Measurements from ENCODE around the gene DGKI. TPM values are rescaled to one million over a fixed set of nuclear protein-coding genes. Genes with fewer than 3 reads are reported as not detected.
A peak's percentile ranks its signal among the peaks of the same experiment; 100 is the strongest.

The DGKI gene
- polyA plus RNA-seq, 1 experiment = 1.4 TPM

DNA sequence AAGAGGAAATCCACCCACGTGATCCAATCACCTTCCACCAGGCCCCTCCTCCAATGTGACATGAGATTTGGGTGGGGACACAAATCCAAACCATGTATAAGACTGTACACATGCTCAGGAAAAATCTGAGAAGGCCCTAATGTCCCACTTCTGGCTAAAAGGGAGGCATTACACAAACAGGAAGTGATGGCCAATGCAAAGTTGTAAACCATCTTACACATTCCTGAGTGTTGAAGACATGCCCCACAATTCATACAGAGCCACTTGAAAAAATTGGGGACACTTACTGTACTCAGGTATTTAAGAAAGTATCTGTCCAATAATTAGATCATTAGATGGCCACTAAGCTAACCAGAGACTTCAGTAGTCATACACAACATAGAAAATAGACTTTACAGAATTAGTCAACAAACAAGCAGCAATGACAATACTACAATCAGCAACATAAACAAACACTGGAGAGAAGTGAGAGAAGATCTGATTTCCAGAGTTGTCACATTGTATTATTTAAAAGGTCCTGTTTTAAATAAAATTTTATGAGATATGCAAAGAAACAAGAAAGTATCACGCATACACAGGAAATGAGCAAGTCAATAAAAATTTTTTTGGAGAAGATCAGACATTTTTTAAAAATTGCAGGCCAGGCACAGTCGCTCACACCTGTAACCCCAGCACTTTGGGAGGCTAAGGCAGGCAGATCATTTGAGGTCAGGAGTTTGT lies 143.3 kb downstream of the DGKI start:
- Histone ChIP-seq H3K27me3 (ENCODE audit: control insufficient read depth, insufficient read depth, low read length) (no peaks in the 10 kb centered on the region), H3K36me3 (ENCODE audit: control insufficient read depth, insufficient read depth, low read length) (no peaks in the 10 kb centered on the region), H3K4me3 (ENCODE audit: low read depth, low read length) (no peak overlapping the region)
- peak; percentile 71 for DNase-seq (ENCODE audit: low read depth)
- CTCF ChIA-PET = interaction anchor here (1.4 kb wide), 1 partner anchor 8 kb away, joined by 4 read pairs; no protein-coding TSS in a partner anchor
- TF ChIP-seq, protein P1, sequence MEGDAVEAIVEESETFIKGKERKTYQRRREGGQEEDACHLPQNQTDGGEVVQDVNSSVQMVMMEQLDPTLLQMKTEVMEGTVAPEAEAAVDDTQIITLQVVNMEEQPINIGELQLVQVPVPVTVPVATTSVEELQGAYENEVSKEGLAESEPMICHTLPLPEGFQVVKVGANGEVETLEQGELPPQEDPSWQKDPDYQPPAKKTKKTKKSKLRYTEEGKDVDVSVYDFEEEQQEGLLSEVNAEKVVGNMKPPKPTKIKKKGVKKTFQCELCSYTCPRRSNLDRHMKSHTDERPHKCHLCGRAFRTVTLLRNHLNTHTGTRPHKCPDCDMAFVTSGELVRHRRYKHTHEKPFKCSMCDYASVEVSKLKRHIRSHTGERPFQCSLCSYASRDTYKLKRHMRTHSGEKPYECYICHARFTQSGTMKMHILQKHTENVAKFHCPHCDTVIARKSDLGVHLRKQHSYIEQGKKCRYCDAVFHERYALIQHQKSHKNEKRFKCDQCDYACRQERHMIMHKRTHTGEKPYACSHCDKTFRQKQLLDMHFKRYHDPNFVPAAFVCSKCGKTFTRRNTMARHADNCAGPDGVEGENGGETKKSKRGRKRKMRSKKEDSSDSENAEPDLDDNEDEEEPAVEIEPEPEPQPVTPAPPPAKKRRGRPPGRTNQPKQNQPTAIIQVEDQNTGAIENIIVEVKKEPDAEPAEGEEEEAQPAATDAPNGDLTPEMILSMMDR (IDR thresholded peaks at IDR 0.05; ENCODE audit: insufficient read depth, low read depth, low read length) = no peak
- POLR2A ChIA-PET = no interaction called here

DNA sequence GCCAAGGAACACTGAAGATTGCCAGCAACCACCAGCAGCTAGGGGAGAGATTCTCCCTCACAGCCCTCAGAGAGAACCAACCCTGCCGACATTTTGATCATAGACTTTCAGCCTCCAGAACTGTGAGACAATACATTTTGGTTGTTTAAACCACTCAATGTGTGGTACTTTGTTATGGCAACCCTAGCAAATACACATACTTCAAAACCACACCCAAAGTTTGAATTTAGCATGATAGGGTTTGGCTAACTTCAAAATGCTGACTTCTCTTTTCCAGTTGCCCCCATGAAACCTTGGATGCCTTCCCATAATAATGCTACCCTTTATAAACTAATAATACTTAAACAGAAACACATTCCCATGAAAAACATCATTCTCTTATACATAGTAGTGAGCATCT lies 149.8 kb downstream of the DGKI start:
- Histone ChIP-seq H3K36me3 (ENCODE audit: control insufficient read depth, insufficient read depth, low read length) (no peaks in the 10 kb centered on the region), H3K27me3 (ENCODE audit: control insufficient read depth, insufficient read depth, low read length) (no peaks in the 10 kb centered on the region), H3K4me3 (ENCODE audit: low read depth, low read length) (no peak overlapping the region)
- ChIA-PET POLR2A (no interaction called here), CTCF (no interaction called here)
- TF ChIP-seq, protein P1 (IDR thresholded peaks at IDR 0.05; ENCODE audit: insufficient read depth, low read depth, low read length) = no peak
- DNase-seq (ENCODE audit: low read depth) = no peak

GRCh38 chr7:137696376-137696775 lies 150.4 kb downstream of the DGKI start:
- ChIA-PET POLR2A (no interaction called here), CTCF (interaction anchor here (1.2 kb wide), 1 partner anchor 8 kb away, joined by 4 read pairs; no protein-coding TSS in a partner anchor)
- Histone ChIP-seq H3K4me3 (ENCODE audit: low read depth, low read length) (no peak overlapping the region), H3K27me3 (ENCODE audit: control insufficient read depth, insufficient read depth, low read length) (no peaks in the 10 kb centered on the region), H3K36me3 (ENCODE audit: control insufficient read depth, insufficient read depth, low read length) (no peaks in the 10 kb centered on the region)
- TF ChIP-seq, protein P1 (IDR thresholded peaks at IDR 0.05; ENCODE audit: insufficient read depth, low read depth, low read length) = no peak
- DNase-seq (ENCODE audit: low read depth) = no peak

- no peaks in the 10 kb centered on the region for H3K27me3 ChIP-seq (ENCODE audit: control insufficient read depth, insufficient read depth, low read length)
- DNase-seq (ENCODE audit: low read depth) = no peak
- H3K36me3 ChIP-seq (ENCODE audit: control insufficient read depth, insufficient read depth, low read length) = no peaks in the 10 kb centered on the region
- H3K4me3 ChIP-seq (ENCODE audit: low read depth, low read length) = no peak overlapping the region
- TF ChIP-seq, protein P1 (IDR thresholded peaks at IDR 0.05; ENCODE audit: insufficient read depth, low read depth, low read length) = no peak
- ChIA-PET POLR2A (no interaction called here), CTCF (interaction anchor here (1.2 kb wide), 1 partner anchor 8 kb away, joined by 4 read pairs; no protein-coding TSS in a partner anchor)
These were observed 150.8 kb downstream of the DGKI start for GRCh38 chr7:137695942-137696341.

DNA sequence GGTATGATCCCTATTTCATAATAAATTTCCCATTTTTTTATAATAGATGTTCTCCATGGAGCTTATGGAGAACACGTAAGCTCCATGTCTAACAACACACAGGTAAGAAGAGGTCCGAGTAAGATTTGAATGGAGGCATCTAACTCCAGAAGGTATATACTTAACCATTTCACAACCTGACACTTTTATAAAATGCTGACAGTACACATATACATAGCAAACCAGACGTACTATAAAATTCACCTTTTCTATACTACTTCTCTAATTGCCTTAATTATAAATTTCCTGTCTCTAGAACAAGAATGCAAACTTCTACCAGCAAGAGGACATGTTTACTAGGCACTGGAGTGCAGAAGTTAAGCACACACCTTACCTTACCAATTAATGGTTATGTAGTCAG lies 151.3 kb downstream of the DGKI start:
- DNase-seq (ENCODE audit: low read depth) = no peak

More for the DNA sequence above, 151.3 kb downstream of the DGKI start:
- CTCF ChIA-PET = interaction anchor here (1.2 kb wide), 1 partner anchor 9 kb away, joined by 4 read pairs; no protein-coding TSS in a partner anchor
- H3K36me3 ChIP-seq (ENCODE audit: control insufficient read depth, insufficient read depth, low read length) = no peaks in the 10 kb centered on the region
- POLR2A ChIA-PET = no interaction called here
- no peak overlapping the region for H3K4me3 ChIP-seq (ENCODE audit: low read depth, low read length)
- no peaks in the 10 kb centered on the region for H3K27me3 ChIP-seq (ENCODE audit: control insufficient read depth, insufficient read depth, low read length)
- TF ChIP-seq, protein P1 (IDR thresholded peaks at IDR 0.05; ENCODE audit: insufficient read depth, low read depth, low read length) = no peak
